AG04450 (cell line): ENCODE results near the gene NACC1. TPM values are rescaled to one million over a fixed set of nuclear protein-coding genes. Genes with fewer than 3 reads are reported as not detected.
A peak's percentile ranks its signal among the peaks of the same experiment; 100 is the strongest.

Experiments used
- CTCF ChIA-PET: fragments of 300-600, 350-600 bp; formaldehyde crosslinking; extraction: SDS; loops from one replicate; lab custom pipeline; 2022; ENCODE audit warnings: antibody characterized with exemption, inconsistent platforms; lab: Charles Lee
- POLR2A ChIA-PET: fragments of 350-600 bp; formaldehyde crosslinking; extraction: SDS; loops from one replicate; lab custom pipeline; 2021; ENCODE audit warnings: antibody characterized with exemption, inconsistent platforms; lab: Yijun Ruan, JAX
- DNase-seq: peaks from one replicate; pipeline ENCODE4 v3.0.0-alpha.2; 2011; ENCODE audit warnings: low read depth, low spot score
- H3K27ac ChIP-seq: one replicate; pipeline ENCODE4 v1.5.1; 2012; ENCODE audit warnings: low read depth, low read length, control low read depth
- H3K27me3 ChIP-seq: one replicate; pipeline ENCODE4 v1.6.0; 2012; ENCODE audit warnings: low read length; ENCODE audit not compliant: control insufficient read depth, insufficient read depth
- H3K4me3 ChIP-seq: 2 replicates; pipeline ENCODE4 v1.5.1; 2011; ENCODE audit warnings: mild to moderate bottlenecking, low read depth, low read length, control low read depth
- H3K9me3 ChIP-seq: 2 replicates; pipeline ENCODE4 v1.5.1; 2012; ENCODE audit warnings: low read length; ENCODE audit not compliant: control insufficient read depth, insufficient read depth
- polyA plus RNA-seq: library from polyadenylated mRNA; depleted of rRNA; stranded (reverse); fragments of >200 nt; gene quantifications from 2 replicates; pipeline ENCODE4 v1.2.3, GENCODE V29; 2011
- TF ChIP-seq, protein P1 (sequence below): IDR thresholded peaks from 2 replicates; pipeline ENCODE4 v1.5.1; 2011; ENCODE audit warnings: low read depth, low read length, control low read depth, inconsistent platforms

NACC1 gene
- polyA plus RNA-seq, 1 experiment = 43.4 TPM

DNA sequence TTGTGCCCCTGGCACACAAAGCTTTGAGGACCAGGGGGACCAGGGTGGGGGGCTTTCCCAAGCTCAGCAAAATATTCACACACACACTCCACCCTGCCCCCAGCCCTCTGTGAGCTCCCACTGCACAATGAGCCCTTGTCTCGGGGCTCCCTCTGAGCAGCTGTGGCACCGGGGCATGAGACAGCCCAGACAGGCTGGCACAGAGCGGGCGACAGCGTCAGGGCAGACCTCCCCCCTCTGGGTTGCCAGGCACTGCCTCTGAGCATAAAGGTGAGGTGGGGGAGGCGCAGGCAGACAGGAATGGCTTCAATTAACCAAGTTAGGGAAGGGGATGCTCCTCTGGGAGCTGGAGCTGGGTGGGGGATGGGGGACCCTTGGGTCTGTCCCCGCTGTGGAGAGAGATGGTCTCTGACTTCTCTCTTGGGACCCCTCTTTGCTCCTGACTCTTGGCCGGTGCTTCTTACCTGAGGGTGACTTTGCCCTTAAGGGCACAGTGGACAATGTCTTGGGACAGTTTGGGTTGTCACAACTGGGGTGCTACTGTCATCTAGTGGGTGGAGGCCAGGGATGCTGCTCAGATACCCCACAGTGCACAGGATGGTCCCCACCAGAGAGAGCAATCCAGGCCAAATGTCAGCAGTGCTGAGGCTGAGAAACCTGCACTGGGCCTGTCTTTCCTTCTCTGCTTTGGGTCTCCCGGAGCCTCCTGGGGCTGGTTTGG is 45.7 kb upstream of the NACC1 start:
- Histone ChIP-seq H3K27me3 (no peaks in the 10 kb centered on the region), H3K4me3 (no peak overlapping the region), H3K9me3 (no peaks in the 10 kb centered on the region), H3K27ac (no peak overlapping the region)
- no peak for DNase-seq
- ChIA-PET POLR2A (interaction anchor here (0.6 kb wide), 1 partner anchor 36 kb away, joined by 3 read pairs; no protein-coding TSS in a partner anchor), CTCF (interaction anchor here (1.5 to 1.9 kb wide), 3 partner anchors 11 to 95 kb away, joined by 3 to 9 read pairs (median 7); no protein-coding TSS in a partner anchor)
- TF ChIP-seq, protein P1, sequence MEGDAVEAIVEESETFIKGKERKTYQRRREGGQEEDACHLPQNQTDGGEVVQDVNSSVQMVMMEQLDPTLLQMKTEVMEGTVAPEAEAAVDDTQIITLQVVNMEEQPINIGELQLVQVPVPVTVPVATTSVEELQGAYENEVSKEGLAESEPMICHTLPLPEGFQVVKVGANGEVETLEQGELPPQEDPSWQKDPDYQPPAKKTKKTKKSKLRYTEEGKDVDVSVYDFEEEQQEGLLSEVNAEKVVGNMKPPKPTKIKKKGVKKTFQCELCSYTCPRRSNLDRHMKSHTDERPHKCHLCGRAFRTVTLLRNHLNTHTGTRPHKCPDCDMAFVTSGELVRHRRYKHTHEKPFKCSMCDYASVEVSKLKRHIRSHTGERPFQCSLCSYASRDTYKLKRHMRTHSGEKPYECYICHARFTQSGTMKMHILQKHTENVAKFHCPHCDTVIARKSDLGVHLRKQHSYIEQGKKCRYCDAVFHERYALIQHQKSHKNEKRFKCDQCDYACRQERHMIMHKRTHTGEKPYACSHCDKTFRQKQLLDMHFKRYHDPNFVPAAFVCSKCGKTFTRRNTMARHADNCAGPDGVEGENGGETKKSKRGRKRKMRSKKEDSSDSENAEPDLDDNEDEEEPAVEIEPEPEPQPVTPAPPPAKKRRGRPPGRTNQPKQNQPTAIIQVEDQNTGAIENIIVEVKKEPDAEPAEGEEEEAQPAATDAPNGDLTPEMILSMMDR = no peak

DNA sequence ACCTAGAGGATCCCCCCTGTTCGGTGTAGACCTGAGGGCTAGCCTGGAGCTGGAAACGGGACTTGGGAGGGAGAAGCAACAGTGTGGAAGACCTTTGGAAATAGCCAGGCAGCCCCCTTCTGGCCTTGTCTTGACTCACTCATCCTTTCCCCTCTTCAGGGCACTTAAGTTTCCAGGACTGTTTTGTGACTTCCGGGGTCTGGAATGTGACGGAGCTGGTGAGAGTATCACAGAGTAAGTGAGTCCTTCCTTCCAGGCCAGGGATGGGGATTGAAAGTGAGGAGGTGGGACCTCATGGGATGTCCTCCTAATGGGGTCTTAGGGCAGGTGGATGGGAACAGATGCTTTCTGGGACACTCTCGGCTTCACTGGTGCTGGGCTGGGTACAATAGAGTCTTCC is 44.8 kb upstream of the NACC1 start:
- DNase-seq = no peak
- Histone ChIP-seq H3K27me3 (no peaks in the 10 kb centered on the region), H3K27ac (no peak overlapping the region), H3K4me3 (no peak overlapping the region), H3K9me3 (no peaks in the 10 kb centered on the region)
- ChIA-PET POLR2A (no interaction called here), CTCF (interaction anchor here (1.2 to 1.9 kb wide), 4 partner anchors 12 to 108 kb away, joined by 3 to 9 read pairs (median 6); no protein-coding TSS in a partner anchor)
- TF ChIP-seq, protein P1 = no peak

DNA sequence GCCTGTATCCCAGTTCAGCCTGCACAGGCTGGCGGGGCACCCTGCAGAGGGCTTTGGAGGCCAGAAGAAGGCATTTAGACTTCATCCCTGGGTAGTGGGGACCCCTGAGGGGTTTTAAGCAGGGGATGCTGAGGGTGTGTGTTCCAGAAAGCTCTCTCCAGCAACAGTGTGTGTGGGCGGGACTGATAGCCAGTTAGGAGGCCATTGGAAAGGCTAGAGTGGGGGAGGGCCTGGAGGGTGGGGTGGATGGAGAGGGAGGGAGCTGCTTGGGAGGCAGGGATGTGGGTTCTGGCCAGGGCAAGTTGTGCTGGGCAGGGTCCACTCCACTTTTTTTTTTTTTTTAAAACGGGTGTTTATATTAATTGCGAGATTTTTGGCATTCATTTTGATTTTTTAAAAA is 43.7 kb upstream of the NACC1 start:
- Histone ChIP-seq H3K9me3 (no peaks in the 10 kb centered on the region; the same call in 1 of the 2 replicates), H3K4me3 (no peak overlapping the region), H3K27me3 (no peaks in the 10 kb centered on the region), H3K27ac (no peak overlapping the region)
- ChIA-PET POLR2A (interaction anchor here (0.5 kb wide), 1 partner anchor 51 kb away, joined by 3 read pairs; no protein-coding TSS in a partner anchor), CTCF (interaction anchor here (1.2 to 1.9 kb wide), 3 partner anchors 13 to 109 kb away, joined by 4 to 9 read pairs (median 7); no protein-coding TSS in a partner anchor)
- DNase-seq = no peak
- TF ChIP-seq, protein P1 = no peak

DNA sequence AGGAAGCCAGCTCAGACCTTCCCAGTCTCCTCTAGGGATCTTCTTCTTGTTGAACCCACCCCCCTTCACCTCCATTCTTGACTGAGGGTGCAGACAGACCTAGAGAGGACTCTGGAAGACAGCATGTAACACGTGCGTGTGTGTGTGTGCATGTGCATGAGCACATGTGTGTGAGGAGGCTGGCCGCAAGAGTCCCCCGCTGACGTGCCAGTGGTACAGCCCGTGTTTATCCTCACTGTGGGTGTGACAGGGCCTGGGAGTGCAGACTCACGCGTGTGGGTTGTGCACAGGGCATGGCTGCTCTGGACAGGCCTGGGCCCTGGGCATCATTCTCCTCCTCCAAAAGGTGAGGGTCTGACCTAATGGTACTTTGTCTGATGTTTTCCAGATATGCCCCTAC is 41.7 kb upstream of the NACC1 start:
- no peak overlapping the region for H3K4me3 ChIP-seq
- ChIA-PET CTCF (interaction anchor here (1.0 to 1.7 kb wide), 2 partner anchors 15 to 99 kb away, joined by 3 to 5 read pairs; no protein-coding TSS in a partner anchor), POLR2A (no interaction called here)
- TF ChIP-seq, protein P1 = no peak
- no peak overlapping the region for H3K27ac ChIP-seq
- no peaks in the 10 kb centered on the region for H3K27me3 ChIP-seq
- no peak for DNase-seq
- no peaks in the 10 kb centered on the region; the same call in 1 of the 2 replicates for H3K9me3 ChIP-seq

DNA sequence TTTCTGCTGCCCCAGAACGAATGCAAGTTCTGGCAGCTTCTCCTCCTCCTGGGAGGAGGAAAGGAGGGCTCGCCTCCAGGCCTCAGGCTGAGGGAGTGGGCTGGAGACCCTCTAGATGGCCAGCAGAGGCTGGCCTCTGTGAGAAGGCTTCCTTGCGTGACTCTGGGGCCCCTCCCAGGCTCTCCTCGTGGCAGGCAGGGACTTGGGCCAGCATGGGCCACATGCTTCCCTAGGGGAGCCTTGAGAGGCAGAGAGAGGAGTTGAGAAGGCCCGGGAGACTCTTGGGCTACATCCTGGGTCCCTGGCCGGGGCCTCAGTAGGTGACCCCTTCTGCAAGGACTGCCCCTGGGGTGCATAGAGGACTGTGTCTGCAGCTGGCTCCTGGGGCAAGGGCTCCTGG is 41.3 kb upstream of the NACC1 start:
- TF ChIP-seq, protein P1 = no peak
- Histone ChIP-seq H3K27ac (peak overlapping the region; percentile 31), H3K27me3 (no peaks in the 10 kb centered on the region), H3K4me3 (no peak overlapping the region), H3K9me3 (no peaks in the 10 kb centered on the region; the same call in 1 of the 2 replicates)
- ChIA-PET CTCF (interaction anchor here (1.0 to 3.8 kb wide), 3 partner anchors 15 to 99 kb away, joined by 3 to 30 read pairs (median 5); no protein-coding TSS in a partner anchor), POLR2A (no interaction called here)
- no peak for DNase-seq
